HG03354 (cell line): ENCODE measurements around the gene APOE.
A peak's percentile ranks its signal among the peaks of the same experiment; 100 is the strongest.
"Not testable (repeated sequence)": the region's sequence is repeated elsewhere in the genome, so short reads cannot be mapped to it uniquely, and the experiment has no call there.

ENCODE experiments used
- ATAC-seq: cut with Tn5 transposase; IDR thresholded peaks from one replicate; pipeline ENCODE4 v1.9.1; 2021; ENCODE audit warnings: mild to moderate bottlenecking; ENCODE audit not compliant: unreplicated experiment, poor library complexity, severe bottlenecking

Gene APOE

DNA sequence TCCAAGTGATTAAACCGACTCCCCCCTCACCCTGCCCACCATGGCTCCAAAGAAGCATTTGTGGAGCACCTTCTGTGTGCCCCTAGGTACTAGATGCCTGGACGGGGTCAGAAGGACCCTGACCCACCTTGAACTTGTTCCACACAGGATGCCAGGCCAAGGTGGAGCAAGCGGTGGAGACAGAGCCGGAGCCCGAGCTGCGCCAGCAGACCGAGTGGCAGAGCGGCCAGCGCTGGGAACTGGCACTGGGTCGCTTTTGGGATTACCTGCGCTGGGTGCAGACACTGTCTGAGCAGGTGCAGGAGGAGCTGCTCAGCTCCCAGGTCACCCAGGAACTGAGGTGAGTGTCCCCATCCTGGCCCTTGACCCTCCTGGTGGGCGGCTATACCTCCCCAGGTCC, 2.0 kb downstream of the APOE start:
- no peak for ATAC-seq

DNA sequence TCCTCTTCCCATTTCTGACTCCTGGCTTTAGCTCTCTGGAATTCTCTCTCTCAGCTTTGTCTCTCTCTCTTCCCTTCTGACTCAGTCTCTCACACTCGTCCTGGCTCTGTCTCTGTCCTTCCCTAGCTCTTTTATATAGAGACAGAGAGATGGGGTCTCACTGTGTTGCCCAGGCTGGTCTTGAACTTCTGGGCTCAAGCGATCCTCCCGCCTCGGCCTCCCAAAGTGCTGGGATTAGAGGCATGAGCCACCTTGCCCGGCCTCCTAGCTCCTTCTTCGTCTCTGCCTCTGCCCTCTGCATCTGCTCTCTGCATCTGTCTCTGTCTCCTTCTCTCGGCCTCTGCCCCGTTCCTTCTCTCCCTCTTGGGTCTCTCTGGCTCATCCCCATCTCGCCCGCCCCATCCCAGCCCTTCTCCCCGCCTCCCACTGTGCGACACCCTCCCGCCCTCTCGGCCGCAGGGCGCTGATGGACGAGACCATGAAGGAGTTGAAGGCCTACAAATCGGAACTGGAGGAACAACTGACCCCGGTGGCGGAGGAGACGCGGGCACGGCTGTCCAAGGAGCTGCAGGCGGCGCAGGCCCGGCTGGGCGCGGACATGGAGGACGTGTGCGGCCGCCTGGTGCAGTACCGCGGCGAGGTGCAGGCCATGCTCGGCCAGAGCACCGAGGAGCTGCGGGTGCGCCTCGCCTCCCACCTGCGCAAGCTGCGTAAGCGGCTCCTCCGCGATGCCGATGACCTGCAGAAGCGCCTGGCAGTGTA, 2.7 kb downstream of the APOE start:
- no peak for ATAC-seq

DNA sequence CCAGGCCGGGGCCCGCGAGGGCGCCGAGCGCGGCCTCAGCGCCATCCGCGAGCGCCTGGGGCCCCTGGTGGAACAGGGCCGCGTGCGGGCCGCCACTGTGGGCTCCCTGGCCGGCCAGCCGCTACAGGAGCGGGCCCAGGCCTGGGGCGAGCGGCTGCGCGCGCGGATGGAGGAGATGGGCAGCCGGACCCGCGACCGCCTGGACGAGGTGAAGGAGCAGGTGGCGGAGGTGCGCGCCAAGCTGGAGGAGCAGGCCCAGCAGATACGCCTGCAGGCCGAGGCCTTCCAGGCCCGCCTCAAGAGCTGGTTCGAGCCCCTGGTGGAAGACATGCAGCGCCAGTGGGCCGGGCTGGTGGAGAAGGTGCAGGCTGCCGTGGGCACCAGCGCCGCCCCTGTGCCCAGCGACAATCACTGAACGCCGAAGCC, 3.3 kb downstream of the APOE start:
- ATAC-seq: no peak

DNA sequence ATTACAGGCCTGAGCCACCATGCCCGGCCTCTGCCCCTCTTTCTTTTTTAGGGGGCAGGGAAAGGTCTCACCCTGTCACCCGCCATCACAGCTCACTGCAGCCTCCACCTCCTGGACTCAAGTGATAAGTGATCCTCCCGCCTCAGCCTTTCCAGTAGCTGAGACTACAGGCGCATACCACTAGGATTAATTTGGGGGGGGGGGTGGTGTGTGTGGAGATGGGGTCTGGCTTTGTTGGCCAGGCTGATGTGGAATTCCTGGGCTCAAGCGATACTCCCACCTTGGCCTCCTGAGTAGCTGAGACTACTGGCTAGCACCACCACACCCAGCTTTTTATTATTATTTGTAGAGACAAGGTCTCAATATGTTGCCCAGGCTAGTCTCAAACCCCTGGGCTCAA, 4.2 kb downstream of the APOE start:
- ATAC-seq: no peak

DNA sequence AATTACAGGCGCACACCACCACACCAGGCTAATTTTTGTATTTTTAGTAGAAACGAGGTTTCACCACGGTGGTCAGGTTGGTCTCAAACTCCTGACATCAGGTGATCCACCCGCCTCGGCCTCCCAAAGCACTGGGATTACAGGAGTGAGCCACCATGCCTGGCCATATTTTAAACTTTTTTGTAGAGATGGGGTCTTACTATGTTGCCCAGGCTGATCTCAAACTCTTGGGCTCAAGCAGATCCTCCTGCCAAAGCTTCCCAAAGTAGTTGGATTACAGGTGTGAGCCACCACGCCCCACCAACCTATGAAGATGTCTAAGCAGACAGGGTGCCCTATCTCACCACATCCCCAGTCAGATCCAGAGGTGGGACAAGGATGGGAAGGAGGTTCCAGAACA, 6.3 kb downstream of the APOE start:
- not testable (repeated sequence) for ATAC-seq

DNA sequence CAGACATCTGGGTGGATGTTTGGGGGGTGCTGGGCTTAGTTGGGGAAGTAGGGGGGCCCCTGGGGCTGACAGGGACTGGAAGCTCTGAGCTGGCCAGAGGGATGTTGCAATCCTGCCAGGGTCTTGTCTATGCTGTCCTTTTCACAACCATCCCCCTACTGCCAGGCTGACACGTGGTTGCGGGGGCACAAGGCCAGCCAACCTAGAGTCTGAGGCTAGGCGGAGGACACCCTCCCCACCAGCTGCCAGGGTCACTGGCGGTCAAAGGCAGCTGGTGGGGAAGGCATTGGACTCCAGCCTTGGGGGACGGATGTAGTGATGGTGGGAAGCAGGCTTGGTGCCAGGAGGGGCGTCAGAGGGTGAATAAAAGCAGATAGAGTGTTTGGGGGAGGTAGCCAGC, 7.3 kb downstream of the APOE start:
- ATAC-seq: no peak

DNA sequence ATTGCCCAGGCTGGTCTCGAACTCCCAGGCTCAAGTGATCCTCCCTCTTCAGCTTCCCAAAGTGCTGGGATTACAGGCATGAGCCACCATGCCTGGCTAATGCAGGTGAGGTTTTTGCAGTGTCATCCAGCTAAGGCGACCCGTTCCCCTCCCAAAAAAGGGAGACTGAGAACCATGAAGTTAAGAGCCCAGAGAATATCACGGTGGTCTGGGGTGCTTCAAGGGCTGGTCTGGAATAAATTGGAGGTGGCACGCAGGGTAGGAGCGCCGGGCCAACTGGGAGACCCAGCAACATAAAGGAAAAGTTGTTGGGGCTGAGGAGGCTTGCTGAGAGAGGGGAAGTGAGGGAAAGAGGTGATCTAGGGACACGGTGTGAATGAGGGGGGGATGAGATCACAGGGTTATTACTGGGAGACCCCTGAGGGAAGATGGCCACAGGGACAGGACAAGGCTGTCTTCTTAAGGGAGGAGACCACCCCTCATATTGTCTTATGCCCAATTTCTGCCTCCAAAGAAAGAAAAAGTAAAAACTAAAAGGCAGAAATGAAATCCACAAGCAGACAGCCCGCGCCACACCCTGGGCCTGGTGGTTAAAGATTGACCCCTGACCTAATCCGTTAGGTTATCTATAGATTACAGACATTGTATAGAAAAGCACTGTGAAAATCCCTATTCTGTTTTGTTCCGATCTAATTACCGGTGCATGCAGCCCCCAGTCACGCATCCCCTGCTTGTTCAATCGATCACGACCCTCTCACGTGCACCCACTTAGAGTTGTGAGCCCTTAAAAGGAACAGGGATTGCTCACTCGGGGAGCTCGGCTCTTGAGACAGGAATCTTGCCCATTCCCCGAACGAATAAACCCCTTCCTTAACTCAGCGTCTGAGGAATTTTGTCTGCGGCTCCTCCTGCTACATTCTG, 8.2 kb downstream of the APOE start:
- not testable (repeated sequence) for ATAC-seq

DNA sequence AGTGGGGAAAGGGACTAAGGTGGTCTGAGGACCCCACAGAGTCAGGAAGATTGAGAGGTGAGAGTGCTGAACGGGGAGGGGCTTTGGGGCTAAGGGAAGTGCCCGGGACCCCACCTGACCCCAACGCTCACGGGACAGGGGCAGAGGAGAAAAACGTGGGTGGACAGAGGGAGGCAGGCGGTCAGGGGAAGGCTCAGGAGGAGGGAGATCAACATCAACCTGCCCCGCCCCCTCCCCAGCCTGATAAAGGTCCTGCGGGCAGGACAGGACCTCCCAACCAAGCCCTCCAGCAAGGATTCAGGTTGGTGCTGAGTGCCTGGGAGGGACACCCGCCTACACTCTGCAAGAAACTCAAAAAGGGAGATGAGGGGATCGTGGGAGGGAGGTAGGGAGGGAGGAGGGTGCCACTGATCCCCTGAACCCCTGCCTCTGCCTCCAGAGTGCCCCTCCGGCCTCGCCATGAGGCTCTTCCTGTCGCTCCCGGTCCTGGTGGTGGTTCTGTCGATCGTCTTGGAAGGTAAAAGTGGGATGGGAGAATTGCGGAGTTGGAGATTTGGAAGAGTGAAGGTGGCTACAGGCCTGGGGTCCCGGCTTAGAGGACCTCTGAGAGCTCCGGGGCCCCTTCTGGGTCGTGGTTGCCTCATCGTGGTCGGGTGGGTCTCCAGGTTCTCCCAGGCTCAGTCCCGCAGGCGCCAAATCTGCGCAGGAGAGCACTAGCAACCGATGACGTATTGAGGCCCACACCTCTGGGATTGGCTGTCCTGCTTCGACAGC, 9.0 kb downstream of the APOE start, which contains the start of gene APOC1:
APOC1 (plus strand) TSS at position 176 of the 774 bp plus-strand sequence; CDS start at position 460, 284 bp downstream.
- ATAC-seq: peak; percentile 93

DNA sequence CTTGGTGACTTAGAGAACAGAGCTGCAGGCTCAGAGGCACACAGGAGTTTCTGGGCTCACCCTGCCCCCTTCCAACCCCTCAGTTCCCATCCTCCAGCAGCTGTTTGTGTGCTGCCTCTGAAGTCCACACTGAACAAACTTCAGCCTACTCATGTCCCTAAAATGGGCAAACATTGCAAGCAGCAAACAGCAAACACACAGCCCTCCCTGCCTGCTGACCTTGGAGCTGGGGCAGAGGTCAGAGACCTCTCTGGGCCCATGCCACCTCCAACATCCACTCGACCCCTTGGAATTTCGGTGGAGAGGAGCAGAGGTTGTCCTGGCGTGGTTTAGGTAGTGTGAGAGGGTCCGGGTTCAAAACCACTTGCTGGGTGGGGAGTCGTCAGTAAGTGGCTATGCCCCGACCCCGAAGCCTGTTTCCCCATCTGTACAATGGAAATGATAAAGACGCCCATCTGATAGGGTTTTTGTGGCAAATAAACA, 18.7 kb downstream of the APOE start:
- ATAC-seq: no peak

DNA sequence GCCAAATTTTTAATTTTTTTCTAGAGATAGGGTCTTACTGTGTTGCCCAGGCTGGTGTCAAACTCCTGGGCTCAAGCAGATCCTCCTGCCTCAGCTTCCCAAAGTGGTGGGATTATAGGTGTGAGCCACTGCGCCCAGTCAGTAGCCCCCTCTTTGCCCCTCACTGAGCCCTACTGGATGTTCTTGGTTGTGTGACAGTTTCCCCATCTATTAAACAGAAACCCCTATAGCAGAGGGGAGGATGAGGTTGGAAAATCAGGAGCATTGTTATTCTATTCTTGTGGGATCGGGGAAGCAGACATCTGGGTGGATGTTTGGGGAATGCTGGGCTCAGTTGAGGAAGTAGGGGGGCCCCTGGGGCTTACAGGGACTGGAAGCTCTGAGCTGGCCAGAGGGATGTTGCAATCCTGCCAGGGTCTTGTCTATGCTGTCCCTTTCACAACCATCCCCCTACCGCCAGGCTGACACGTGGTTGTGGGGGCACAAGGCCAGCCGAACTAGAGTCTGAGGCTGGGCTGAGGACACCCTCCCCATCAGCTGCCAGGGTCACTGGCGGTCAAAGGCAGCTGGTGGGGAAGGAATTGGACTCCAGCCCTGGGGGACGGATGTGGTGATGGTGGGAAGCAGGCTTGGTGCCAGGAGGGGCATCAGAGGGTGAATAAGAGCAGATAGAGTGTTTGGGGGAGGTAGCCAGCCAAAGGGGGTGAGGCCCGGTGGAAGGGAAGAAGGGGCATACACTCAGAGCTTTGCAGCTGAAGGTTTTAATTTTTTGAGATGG, 19.7 kb downstream of the APOE start:
- no peak for ATAC-seq

DNA sequence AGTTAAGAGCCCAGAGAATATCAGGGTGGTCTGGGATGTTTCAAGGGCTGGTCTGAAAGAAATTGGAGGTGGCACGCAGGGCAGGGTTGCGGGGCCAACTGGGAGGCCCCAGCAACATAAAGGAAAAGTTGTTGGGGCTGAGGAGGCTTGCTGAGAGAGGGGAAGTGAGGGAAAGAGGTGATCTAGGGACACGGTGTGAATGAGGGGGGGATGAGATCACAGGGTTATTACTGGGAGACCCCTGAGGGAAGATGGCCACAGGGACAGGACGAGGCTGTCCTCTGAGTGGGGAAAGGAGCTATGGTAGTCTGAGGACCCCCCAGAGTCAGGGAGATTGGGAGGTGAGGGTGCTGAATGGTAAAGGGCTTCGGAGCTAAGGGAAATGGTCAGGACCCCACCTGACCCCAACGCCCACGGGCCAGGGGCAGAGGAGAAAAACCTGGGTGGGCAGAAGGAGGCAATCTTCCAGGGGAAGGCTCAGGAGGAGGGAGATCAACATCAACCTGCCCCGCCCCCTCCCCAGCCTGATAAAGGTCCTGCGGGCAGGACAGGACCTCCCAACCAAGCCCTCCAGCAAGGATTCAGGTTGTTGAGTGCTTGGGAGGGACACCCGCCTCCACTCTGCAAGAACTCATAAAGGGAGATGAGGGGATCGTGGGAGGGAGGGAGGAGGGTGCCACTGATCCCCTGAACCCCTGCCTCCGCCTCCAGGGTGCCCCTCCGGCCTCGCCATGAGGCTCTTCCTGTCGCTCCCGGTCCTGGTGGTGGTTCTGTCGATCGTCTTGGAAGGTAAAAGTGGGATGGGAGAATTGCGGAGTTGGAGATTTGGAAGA, 20.9 kb downstream of the APOE start:
- peak; percentile 8 for ATAC-seq

DNA sequence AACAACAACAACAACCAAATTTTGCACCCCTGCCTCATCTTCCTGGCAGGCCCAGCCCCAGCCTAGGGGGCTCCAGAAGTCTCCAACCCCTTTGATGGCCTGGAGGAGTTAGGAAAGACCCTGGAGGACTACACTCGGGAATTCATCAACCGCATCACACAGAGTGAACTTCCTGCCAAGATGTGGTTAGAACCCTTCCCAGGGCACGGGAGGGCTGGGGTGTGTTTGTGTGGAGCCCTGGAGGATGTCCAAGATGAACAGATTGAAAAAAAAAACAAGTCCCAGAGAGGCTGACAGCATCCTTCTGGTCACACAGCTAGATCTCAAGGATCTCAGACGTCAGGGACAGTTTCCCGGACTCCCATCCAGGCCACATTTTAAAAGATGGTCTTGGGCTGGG, 22.1 kb downstream of the APOE start:
- ATAC-seq: no peak

DNA sequence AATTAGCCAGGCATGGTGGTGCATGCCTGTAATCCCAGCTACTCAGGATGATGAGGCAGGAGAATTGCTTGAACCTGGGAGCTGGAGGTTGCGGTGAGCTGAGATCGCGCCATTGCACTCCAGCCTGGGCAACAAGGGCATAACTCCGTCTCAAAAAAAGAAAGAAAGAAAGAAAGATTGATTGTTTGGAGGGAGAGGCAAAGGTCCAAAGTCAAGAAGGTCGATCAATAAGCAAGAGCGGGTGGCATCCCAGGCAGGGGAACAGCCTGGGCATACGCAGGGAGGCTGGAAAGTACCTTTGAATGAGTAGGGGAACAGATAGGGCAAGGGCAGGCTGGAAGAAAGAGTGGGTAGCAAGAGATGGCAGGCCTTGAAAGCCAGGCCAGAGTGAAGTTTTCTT, 24.5 kb downstream of the APOE start:
- no peak for ATAC-seq

DNA sequence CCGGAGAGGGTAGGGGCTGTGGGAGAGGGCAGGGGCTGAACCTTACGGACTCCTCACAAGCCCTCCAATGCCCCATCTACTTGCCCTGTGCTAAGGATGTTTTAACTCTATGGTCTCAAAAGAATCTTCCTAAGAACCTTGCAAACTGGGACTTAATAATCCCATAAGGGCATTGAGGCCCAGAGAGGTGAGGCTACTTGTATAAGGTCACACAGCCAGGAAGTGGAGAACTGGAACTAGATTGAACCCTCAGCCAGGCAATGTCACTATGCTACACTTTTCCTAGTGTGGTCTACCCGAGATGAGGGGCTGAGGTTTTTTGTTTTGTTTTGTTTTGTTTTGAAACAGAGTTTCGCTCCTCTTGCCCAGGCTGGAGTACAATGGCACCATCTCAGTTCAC, 25.9 kb downstream of the APOE start:
- ATAC-seq: no peak

DNA sequence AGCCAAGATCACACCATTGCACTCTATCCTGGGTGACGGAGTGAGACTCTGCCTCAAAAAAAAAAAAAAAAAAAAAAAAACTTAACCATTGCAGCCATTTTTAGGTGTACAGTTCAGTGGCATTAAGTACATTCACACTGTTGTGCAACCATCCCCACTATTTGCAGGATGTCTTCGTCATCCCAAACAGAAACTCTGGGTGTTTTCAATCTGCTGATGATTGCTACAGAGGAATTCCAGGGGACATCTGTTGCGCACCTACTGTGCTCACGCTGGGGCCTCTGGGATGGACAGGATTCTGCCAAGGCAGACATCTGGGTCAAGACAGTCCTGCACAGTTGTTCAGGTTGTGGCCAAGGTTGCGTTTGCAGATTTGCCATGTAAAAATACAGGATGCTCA, 34.1 kb downstream of the APOE start:
- ATAC-seq: no peak

DNA sequence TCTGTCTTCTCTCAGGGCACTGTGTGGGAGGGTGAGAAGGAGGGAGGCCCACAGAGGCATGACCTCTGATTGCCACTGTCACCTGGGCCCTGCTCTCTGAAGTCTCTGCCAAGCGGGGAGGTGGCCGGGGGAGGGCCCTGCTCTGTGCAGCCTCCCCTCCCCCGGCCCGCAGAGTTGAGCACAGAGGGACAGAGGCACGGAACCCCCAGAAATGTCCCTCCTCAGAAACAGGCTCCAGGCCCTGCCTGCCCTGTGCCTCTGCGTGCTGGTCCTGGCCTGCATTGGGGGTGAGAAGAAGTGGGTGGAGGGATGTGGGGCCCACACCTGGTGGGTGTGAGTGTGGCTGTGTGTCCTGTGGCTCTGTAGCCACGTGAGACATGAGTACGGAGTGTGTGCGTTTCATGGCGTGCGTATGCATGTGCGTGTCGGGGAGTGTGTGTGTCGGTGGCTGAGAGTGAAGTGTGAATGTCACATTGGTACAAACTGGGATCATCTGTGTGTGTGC, 36.5 kb downstream of the APOE start, which contains the start of gene APOC4:
APOC4 (plus strand) TSS at position 171 of the 505 bp plus-strand sequence; CDS start at position 212, 41 bp downstream.
- no peak for ATAC-seq

DNA sequence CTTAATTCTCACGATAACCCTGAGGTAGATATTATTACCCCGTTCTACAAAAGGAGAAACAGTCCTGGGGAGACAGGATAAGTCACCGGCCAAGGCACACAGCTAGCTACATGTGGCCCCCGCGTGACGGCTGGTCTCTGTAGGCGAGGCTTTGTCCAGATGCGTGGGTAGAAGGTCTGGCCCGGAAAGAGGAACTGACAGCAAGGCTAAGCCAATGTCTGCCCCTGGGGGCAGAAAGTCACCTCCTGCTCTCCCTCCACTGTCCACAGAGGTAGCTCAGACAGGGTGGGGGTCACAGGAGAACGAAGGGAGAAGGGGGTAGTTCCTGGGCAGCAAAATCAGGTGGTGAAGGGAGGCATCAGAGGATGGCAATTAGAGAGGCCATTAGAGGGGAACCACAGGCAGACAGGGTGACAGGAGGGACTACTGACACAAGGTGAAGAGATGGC, 38.2 kb downstream of the APOE start:
- ATAC-seq: no peak

DNA sequence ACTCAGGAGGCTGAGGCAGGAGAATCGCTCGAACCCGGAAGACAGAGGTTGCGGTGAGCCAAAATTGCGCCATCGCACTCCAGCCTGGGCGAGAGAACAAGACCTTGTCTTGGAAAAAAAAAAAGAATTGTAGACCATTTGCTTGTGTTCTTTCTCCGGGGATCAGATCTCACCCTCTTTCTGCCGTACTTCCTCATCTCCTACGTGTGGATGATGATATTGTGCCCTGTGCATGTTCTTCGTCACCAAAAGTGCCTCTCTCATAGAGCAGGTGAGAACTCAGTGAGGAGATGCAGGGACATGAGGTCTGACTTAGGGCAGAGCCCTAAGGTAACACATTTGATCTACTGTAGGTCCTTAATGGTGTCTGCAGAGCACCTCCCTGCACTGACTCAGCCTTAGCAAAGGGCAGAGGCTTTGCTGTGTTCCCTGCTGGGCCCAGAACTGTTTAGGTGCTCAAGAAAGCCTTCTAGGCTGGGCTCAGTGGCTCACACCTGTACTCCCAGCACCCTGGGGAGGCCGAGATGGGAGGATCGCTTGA, 41.5 kb downstream of the APOE start:
- no peak for ATAC-seq
